HG02852 (cell line): ENCODE results near the gene ATG7.
"Not testable (repeated sequence)": the region's sequence is repeated elsewhere in the genome, so short reads cannot be mapped to it uniquely, and the experiment has no call there.

Experiments used
- ATAC-seq: cut with Tn5 transposase; IDR thresholded peaks from one replicate; pipeline ENCODE4 v1.9.1; 2021; ENCODE audit warnings: mild to moderate bottlenecking, moderate library complexity; ENCODE audit not compliant: unreplicated experiment

Gene ATG7

GRCh38 chr3:11346416-11346815 lies 74.2 kb downstream of the ATG7 start:
- no peak for ATAC-seq

- not testable (repeated sequence) for ATAC-seq
These were observed 76.7 kb downstream of the ATG7 start for GRCh38 chr3:11348877-11349276.

DNA sequence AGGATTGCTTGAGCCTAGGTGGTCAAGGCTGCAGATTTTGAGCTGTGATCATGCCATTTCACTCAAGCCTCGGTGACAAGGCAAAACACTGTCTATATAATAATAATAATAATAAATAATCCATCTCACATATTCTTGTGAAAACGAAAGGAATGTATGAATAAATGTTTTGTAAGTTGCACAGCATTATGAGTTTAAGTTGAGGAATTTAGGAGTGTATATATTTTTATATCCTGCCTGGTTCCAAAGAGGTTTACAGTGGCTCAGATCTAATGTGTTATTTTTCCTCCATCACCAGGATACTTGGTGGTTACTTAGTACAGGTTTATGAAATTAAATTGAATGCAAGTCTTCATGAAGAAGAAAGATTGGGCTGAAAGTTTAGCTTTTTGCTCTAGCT lies 77.2 kb downstream of the ATG7 start:
- no peak for ATAC-seq

DNA sequence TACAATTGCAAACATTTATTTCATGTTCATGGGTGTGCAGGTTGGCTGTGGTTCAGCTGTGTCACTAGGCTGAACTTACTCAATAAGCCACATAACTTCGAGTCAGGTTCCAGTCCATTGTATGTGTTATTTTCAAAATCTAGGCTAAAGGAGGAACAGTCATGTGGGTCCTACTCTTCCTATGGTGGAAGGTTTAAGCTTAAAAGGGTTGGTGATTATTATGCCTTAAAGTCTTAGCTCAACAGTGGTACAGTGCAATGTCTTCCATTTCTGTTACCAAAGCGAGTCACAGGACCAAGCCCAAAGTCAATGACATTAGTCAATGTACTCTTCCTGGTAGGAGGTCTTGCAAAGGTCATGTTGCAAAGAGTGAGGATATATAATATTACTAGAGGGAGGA lies 78.2 kb downstream of the ATG7 start:
- no peak for ATAC-seq

- ATAC-seq, result no peak
These were observed 79.3 kb downstream of the ATG7 start for GRCh38 chr3:11351451-11351850.

- no peak for ATAC-seq
These were observed 84.1 kb downstream of the ATG7 start for GRCh38 chr3:11356269-11356668.

DNA sequence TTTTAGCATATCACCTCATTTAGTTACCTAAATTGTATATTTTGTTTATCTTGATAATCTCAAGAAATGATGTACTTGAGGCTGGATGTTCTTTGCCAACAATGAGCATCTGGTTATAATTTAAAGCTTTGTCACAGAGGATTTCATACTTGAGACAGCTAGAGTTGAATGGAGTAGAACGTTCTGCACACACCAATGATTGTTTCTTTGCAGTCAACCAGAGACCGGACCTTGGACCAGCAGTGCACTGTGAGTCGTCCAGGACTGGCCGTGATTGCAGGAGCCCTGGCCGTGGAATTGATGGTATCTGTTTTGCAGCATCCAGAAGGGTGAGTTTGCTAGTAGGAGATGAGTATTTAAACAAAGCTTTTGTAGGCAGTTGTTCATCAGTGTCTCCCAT lies 90.4 kb downstream of the ATG7 start:
- ATAC-seq, result no peak

DNA sequence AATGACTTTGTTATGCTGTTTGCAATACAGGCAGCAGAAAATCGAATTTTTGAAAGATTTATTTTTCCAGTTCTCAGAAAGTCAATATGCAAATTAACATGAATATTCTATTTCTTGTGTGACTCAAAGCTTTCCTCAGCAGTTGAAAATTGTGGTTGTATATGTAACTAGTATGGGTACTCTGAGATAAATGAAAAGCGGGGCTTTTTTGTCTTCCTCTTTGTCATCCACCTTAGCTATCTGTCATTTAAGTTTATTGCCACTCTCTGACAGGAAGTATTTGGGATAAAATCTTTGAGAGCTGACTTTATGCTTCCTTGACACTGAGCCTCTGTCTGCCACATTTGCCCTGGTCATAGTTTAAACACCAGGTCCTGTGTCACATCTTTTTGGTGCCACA lies 91.5 kb downstream of the ATG7 start:
- no peak for ATAC-seq

DNA sequence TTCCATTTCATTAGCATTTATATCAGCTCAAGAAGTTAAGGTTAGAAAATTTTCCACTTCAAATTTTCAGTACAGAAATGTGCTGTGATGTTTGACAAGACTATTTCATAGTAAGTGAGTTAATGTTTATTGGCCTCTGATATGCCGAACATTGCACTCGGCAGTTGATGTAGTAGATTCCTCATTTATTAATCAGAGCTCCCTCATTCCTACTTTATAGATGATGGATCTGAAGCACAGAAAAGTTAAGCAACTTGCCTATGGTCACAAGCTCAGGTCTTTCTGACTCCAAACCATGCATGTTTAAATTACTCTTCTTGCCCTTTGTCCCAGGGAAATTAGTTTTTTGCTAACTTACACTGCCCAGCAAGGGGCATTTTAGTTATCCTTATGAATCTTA lies 92.0 kb downstream of the ATG7 start:
- no peak for ATAC-seq

GRCh38 chr3:11367143-11367693 lies 95.0 kb downstream of the ATG7 start:
- ATAC-seq, result no peak

DNA sequence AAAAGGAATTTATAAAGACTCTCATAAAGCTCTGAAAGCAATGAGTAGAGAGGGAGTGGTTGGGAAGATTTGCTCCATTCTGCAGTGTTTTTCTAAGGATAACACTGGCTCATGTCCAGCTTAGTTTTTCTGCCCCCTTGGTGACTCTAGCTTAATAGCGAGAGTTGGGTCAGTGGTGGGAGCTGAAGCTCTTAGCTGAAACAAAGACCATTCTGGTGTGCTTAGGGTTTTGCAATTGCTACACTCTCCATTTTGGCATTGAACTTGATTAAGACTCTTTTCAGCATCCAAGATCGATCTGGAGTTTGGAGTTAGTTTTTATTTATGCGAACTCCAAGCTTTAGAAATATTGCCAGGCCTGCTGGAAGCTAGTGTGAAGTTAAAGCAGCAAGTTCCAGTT lies 98.0 kb downstream of the ATG7 start:
- ATAC-seq, result no peak

GRCh38 chr3:11370966-11371365 lies 98.8 kb downstream of the ATG7 start:
- ATAC-seq, result no peak

DNA sequence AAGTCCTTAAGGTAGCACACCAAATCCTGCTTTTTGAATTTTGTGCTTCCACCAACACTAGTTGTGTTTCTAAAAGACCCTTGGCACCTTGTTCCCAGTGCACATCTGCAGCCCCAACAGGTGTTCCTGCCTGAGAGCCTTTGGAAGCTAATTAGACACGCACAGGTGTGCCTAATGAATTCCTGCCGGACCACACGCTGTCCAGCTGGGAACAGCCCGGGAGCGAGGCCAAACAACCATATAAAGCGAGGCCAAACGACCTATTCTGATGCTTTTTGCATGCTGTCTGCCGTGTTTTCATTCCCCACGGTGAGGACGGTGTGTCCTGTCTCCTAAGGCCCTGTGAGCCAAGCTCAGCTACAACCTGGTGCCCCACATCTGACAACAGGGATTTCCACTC lies 99.5 kb downstream of the ATG7 start:
- ATAC-seq, result no peak

DNA sequence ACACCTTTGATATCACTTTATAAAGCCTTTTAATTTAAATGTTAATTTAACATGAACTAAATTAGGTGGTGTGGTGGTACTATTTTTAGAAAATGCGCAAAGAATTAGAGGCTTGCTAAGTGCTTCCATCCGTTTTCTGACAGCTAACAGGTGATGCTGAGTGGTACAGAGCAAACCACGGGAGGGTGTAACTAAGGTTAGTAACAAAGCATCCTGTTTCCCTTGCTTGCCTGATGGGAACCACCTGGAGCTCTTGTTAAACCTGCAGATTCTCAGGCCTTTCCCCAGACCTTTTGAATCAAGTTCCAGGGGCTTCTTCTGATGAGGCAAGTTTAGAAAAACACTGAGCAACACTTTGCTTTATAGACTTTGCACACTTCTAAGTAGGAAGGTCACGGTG lies 101.0 kb downstream of the ATG7 start:
- ATAC-seq, result no peak

DNA sequence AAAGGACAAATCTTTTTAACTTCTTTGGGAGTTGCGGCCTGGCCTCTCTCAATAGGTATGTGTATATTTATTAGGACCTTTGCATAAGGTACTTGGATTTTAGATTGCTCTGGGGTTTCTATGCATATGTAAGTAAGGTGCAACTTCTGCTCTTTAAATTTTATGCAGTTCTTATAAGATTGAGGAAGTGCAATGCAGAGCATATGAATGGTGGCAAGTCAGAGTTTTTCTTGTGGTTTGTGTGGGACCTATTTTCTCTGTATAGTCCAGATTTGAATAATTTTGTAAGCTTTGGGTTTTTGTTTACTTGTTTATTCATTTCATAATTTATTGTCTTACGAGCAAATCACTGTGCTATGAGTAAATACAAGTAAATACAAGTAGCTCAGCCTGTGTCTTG lies 101.5 kb downstream of the ATG7 start:
- no peak for ATAC-seq

DNA sequence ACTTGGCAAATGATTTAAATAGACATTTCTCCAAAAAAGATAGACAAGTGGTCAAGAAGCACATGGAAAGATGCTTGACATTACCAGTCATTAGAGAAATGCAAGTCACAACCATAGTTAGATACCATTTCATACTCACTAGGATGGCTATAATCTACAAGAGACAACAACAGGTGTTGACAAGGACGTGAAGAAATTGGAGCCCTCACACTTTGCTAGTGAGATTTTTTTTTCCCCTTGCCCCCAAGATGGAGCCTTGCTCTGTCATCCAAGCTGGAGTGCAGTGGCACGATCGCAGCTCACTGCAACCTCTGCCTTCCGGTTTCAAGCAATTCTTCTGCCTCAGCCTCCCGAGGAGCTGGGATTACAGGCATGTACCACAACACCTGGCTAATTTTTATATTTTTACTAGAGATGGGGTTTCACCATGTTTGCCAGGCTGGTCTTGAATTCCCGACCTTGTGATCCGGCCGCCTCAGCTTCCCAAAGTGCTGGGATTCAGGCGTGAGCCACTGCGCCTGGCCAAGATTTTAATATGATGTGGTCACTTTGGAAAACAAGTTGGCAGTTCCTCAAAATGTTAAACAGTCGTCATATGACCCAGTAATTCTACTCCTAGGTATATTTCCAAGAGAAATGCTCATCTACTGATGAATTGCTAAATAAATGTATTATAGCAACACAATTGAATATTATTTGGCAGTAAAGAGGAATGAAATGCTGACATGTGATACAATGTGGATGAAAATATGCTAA lies 103.3 kb downstream of the ATG7 start:
- no peak for ATAC-seq

GRCh38 chr3:11377719-11378118 lies 105.5 kb downstream of the ATG7 start:
- no peak for ATAC-seq

DNA sequence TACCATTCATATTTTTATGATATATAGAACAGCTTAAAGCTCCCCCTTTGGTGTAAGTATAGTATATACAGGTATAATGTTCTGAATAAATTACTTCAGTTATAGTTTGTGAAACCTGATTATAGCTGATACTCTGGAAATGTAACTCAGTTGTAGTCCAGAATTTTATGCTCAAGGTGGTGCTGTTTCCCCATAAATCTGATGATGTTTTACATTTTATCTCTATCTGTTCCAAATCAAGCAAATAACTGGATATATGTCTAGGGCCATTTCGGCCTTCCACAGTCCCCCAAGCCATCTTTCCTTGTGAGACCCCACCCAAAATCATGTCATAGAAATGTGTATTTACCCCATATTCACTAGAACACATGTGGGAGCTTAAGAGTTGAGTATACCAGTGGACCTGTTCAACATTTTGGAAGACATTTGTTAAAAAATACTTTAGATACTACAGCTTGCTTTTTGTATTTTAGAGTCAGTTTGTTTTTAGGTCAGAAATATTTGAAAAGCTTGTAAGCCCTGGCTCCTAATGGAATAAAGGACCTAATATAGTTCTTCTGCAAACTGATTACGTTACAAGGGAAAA lies 107.1 kb downstream of the ATG7 start:
- no peak for ATAC-seq

- no peak for ATAC-seq
These were observed 107.9 kb downstream of the ATG7 start for GRCh38 chr3:11379824-11380701.

GRCh38 chr3:11381141-11381540 lies 108.9 kb downstream of the ATG7 start:
- ATAC-seq, result no peak

- ATAC-seq, result no peak
These were observed 109.4 kb downstream of the ATG7 start for GRCh38 chr3:11381563-11381962.
